Left forelimb (tissue), 1 donor: ENCODE results near the gene ATP2A2.
"Not testable (repeated sequence)": the region's sequence is repeated elsewhere in the genome, so short reads cannot be mapped to it uniquely, and the experiment has no call there.

Source experiments
- DNase-seq: peaks from one replicate; pipeline ENCODE4 v3.0.0-alpha.2; 2018; ENCODE audit warnings: low spot score

ATP2A2 gene

GRCh38 chr12:110369992-110370391 lies 88.9 kb downstream of the ATP2A2 start:
- no peak for DNase-seq

DNA sequence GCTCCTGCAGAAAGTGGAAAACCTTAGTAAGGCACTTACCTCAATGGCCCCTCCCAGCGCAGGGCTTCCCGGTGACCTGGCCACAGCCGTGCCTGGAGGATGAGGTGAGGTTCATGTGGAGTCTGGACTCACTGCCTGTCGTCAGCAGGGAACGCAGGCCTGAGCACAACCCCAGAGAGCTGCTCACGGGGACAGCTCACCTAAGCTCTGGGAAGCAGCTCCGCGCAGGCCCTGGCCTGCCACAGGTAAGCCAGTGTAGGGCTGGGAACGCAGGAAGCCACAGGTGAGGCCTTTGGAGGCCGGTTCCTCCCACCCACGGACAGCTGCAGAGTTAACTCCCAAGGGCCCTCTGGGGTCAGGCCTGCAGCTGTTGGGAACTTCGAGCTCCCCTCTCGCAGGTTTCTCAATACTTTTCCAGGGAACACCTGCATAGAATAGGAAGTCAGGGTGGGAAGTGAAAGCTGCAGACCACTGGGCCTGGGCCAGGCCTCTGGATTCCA lies 89.7 kb downstream of the ATP2A2 start:
- DNase-seq: no peak

DNA sequence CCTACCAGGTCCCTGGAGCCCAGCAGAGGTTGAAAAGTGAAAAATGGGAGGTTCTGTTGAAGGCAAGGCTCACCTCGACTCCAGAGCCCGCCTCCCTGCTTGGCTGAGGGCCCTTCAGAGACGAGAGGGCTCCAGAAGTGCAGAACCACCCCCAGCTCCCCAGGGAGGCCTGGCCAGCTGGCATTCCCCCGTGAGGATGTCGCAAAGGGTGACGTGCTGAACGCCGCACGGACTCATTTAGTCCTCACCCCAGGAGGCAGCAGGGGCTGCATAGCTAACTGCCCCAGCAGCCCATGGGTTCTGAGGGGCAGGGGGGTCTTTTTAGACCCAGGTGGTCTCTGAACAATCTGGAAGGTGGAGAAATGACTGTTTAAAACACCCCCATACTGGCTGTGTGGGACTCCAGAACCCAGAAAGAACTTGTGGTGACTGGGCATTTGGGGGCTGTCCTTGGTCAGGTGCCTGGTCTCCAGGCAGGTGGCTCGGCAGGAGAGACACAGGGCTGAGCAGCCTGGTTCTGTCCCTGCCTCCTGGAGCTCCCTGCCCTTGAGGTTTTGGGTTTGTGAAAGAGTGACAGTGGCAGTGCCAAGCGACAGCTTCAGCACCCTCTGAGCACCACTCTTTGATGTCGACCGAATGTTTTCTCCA lies 90.5 kb downstream of the ATP2A2 start:
- no peak for DNase-seq

DNA sequence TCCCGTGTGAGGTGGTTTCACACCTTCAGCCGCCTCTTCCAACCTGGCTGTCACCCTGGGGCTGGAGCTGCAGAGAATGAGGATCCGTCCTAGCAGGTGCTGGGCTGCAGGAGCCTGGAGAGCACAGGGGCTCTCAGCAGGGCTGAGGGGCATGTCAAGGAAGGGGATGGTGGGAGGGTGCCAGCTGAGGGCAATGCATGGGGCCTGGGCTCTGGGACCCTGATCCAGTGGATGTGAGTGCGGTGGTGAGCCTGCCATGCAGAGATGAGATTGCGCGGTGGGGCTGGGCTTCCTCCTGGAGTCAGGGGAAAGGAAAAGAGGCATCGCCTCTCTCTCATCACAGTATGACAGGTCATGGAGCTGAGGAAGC lies 91.0 kb downstream of the ATP2A2 start:
- no peak for DNase-seq

GRCh38 chr12:110373025-110373424 lies 92.0 kb downstream of the ATP2A2 start:
- DNase-seq: no peak

DNA sequence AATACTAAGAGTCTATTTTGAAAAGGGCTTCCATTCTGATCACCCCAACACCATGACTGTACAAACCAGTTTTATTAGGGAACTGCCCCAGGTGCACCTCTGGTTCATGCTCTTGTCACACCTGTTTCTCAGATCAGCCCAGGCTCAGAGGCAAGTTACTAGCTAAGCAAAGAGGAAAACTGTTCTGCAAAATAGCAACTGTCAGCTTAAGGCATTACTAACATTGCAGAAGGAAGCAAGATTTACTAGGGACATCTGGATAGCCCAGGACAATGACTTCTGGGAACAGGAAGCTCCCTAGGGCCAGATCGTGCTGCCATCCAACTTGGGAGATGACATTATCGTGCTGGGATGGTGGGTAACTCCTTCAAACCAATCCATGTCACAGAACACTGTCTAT lies 92.4 kb downstream of the ATP2A2 start:
- DNase-seq: no peak

- DNase-seq: no peak
Measured at GRCh38 chr12:110373962-110374611, 93.0 kb downstream of the ATP2A2 start.

DNA sequence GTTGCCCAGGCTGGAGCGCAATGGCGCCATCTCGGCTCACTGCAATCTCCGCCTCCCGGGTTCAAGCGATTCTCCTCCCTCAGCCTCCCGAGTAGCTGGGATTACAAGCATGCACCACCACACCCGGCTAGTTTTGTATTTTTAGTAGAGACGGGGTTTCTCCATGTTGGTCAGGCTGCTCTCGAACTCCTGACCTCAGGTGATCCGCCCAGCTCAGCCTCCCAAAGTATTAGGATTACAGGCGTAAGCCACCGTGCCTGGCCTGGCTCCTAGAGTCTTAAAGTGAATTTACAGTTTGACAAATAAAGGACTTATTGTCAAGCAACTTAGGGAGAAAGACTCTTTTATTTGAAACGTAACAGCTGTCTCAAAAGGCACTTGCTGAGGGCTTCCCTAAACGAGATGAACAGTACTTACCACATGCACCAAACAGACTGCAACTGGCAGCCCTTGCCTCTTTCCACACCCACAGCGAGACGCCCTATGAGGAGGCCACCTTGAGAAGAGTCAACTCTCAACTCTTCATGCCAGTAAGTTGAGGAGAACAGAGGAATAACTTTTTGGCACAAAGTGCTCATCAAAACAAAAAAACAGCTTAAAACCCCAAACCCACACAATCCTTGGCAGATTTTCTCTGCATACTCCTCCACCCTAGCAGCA lies 97.2 kb downstream of the ATP2A2 start:
- not testable (repeated sequence) for DNase-seq

- DNase-seq: no peak
Measured at GRCh38 chr12:110379197-110379596, 98.2 kb downstream of the ATP2A2 start.

DNA sequence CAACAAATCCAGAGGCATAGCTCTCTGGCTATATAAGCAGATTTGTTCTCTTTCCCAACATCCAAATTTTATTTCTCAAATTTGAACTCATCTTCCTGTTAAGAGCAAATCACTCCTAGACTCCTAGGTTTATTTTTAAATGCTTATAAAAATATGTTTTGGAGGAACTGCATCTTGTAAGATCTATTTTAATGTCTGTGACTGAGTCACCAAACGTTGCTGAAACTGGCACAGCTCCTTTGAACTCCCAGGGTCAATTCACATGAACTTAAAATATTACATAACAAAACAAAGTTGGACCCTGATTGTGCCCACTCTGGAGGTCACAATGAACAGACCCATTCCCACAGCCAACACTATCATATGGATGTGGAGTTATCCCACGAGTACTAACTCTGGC lies 98.6 kb downstream of the ATP2A2 start:
- no peak for DNase-seq

DNA sequence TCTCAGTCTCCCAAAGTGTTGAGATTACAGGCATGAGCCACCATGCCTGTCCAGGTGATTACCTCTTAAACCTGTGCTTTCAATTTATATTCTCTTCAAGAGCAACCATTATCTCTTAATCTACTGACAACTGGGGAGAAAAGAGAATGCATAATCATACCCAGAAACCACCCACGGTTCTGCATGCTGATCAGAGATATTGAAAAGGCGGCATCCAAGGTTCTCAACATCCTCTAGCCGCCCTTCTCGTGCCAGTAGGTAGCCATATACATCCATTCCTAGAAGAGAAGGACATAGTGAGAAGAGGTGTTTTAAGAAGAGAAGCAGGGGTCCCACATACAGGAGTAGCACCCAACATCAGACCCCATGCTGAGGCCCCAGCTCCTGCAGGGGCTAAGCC lies 101.6 kb downstream of the ATP2A2 start:
- DNase-seq: no peak
